ENCODE results near the gene TPD52L1.

- TF ChIP-seq CTCF (IDR thresholded peaks at IDR 0.05; ENCODE audit: low read depth, low read length) (no peak), EZH2phosphoT487 (IDR thresholded peaks at IDR 0.05; ENCODE audit: low read depth) (no peak)
Measured at GRCh38 chr6:125285353-125285752, 131.8 kb downstream of the TPD52L1 start.

Measured in OCI-LY3 (cell line).